Ascending aorta (tissue), 2 donors: ENCODE results near the gene TBC1D5. TPM values are rescaled to one million over a fixed set of nuclear protein-coding genes. Genes with fewer than 3 reads are reported as not detected.

Experiments used
- DNase-seq, 2 donors: peaks; one replicate each; pipeline ENCODE4 v3.0.0-alpha.2; 2019; ENCODE audit warnings: low spot score in 2 of 2
- H3K27ac ChIP-seq, 2 donors: fragments of 200-600 bp; sonication (generic); one replicate each; pipeline ENCODE4 v1.5.1; 2016 to 2017; ENCODE audit warnings: mild to moderate bottlenecking in 1 of 2
- H3K27me3 ChIP-seq: fragments of 200-600 bp; sonication (generic); one replicate; pipeline ENCODE4 v1.5.1; 2017
- H3K36me3 ChIP-seq, 2 donors: fragments of 200-600 bp; sonication (generic); one replicate each; pipeline ENCODE4 v1.5.1; 2016
- H3K4me1 ChIP-seq, 2 donors: fragments of 200-600 bp; sonication (generic); one replicate each; pipeline ENCODE4 v1.5.1; 2016 to 2017; ENCODE audit warnings: mild to moderate bottlenecking in 1 of 2
- H3K4me3 ChIP-seq, 2 donors: fragments of 200-600 bp; sonication (generic); one replicate each; pipeline ENCODE4 v1.5.1; 2016 to 2017; ENCODE audit warnings: mild to moderate bottlenecking in 1 of 2
- H3K9me3 ChIP-seq, 2 donors: fragments of 200-600 bp; sonication (generic); one replicate each; pipeline ENCODE4 v1.5.1; 2016
- CTCF ChIP-seq, 3 experiments: fragments of 200-600 bp in 2 of 3; fragments of 450-650 bp in 1 of 3; sonication (generic) in 2 of 3; IDR thresholded peaks; one replicate each; pipeline ENCODE4 v1.5.1; 2016 to 2019; ENCODE audit warnings: antibody characterized with exemption in 3 of 3, mild to moderate bottlenecking in 1 of 3, moderate library complexity in 1 of 3
- intact Hi-C: fragments of 100-400 bp; cut with DNase I; formaldehyde crosslinking; loops from one replicate; pipeline ENCODE4 v1.15.1; 2023
- total RNA-seq: library from RNA; depleted of rRNA; stranded (reverse); fragments of >200 nt; gene quantifications from one replicate; pipeline ENCODE4 v1.1.0, GENCODE V29; 2016

Gene TBC1D5
- total RNA-seq, 1 donor from 2014 or later = 43.3 TPM

DNA sequence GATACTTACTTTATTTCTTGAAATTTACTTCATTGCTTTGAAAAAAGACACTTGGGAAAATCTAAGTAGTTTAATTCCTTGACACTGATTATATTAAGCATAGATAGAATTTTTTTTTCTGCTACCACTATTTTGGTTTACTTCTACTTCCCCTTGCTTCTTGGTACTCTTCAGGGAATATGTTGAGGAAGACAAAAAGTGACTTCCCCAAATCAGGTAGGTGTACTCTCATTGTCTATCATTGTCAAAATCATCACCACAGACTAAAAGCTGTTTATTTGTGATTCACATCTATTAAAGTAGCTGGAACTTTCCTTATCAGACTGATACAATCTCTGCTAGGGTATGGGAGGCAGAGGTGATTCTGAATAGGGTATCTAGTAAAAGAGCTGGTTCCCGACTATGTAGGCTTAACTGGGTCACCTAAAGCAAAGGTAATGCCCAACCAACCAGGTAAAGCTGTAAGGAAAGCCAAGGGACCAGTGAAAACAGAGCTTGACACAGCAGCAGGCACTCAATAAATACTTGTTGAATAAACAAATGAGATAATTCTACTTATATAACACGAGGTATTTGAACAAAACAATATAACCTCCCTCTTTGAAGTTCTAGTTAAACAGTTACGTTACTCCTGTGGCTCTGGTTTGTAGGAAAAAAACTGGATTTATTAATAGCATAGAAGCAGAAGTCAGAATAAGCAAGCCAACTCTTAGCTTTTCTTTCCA, 510.7 kb downstream of the TBC1D5 start:
- Histone ChIP-seq H3K27me3 (no peaks in the 10 kb centered on the region), H3K4me3 (no peak overlapping the region), H3K27ac (no peak overlapping the region), H3K9me3 (no peaks in the 10 kb centered on the region), H3K4me1 (peaks cover 0 to 3% of the 10 kb centered on the region in 2 donors), H3K36me3 (no peaks in the 10 kb centered on the region)
- TF ChIP-seq CTCF (IDR thresholded peaks at IDR 0.05) = no peak
- DNase-seq = no peak
- intact Hi-C loops = loop anchor here (2.0 to 10.0 kb wide), 3 partner anchors 37 to 347 kb away; partner anchors contain the start of gene PLCL2

GRCh38 chr3:17227472-17227871, 515.0 kb downstream of the TBC1D5 start:
- H3K4me1 ChIP-seq = no peaks in the 10 kb centered on the region
- DNase-seq = no peak
- intact Hi-C loops = no loop called here
- H3K4me3 ChIP-seq = no peak overlapping the region
- no peak overlapping the region for H3K27ac ChIP-seq
- H3K27me3 ChIP-seq = no peaks in the 10 kb centered on the region
- H3K36me3 ChIP-seq = no peaks in the 10 kb centered on the region
- no peaks in the 10 kb centered on the region for H3K9me3 ChIP-seq
- TF ChIP-seq CTCF (IDR thresholded peaks at IDR 0.05) = no peak

GRCh38 chr3:17221529-17221928, 520.9 kb downstream of the TBC1D5 start:
- H3K9me3 ChIP-seq = peaks cover 0 to 9% of the 10 kb centered on the region in 2 donors
- H3K36me3 ChIP-seq = no peaks in the 10 kb centered on the region
- H3K27me3 ChIP-seq = no peaks in the 10 kb centered on the region
- intact Hi-C loops = no loop called here
- TF ChIP-seq CTCF (IDR thresholded peaks at IDR 0.05) = no peak
- H3K4me1 ChIP-seq = no peaks in the 10 kb centered on the region
- H3K4me3 ChIP-seq = no peak overlapping the region
- no peak overlapping the region for H3K27ac ChIP-seq
- no peak for DNase-seq

GRCh38 chr3:17219593-17219992, 522.8 kb downstream of the TBC1D5 start:
- DNase-seq = no peak
- Histone ChIP-seq H3K4me3 (no peak overlapping the region), H3K4me1 (no peaks in the 10 kb centered on the region), H3K27me3 (no peaks in the 10 kb centered on the region), H3K9me3 (peaks cover 0 to 9% of the 10 kb centered on the region in 2 donors), H3K27ac (no peak overlapping the region), H3K36me3 (no peaks in the 10 kb centered on the region)
- TF ChIP-seq CTCF (IDR thresholded peaks at IDR 0.05) = no peak
- intact Hi-C loops = no loop called here

- TF ChIP-seq CTCF (IDR thresholded peaks at IDR 0.05) = no peak
- H3K9me3 ChIP-seq = peaks cover 0 to 9% of the 10 kb centered on the region in 2 donors
- no peak overlapping the region for H3K4me3 ChIP-seq
- intact Hi-C loops = no loop called here
- no peaks in the 10 kb centered on the region for H3K36me3 ChIP-seq
- DNase-seq = no peak
- H3K27me3 ChIP-seq = no peaks in the 10 kb centered on the region
- no peaks in the 10 kb centered on the region for H3K4me1 ChIP-seq
- no peak overlapping the region for H3K27ac ChIP-seq
Observed at GRCh38 chr3:17218587-17218986, 523.8 kb downstream of the TBC1D5 start.
